ENCODE data around the gene FUZ. TPM values are rescaled to one million over a fixed set of nuclear protein-coding genes. Genes with fewer than 3 reads are reported as not detected.
A peak's percentile ranks its signal among the peaks of the same experiment; 100 is the strongest.

FUZ gene
- total and polyA plus RNA-seq, 10 donors, result 10.7 to 22.1 (median 16.8) TPM

DNA sequence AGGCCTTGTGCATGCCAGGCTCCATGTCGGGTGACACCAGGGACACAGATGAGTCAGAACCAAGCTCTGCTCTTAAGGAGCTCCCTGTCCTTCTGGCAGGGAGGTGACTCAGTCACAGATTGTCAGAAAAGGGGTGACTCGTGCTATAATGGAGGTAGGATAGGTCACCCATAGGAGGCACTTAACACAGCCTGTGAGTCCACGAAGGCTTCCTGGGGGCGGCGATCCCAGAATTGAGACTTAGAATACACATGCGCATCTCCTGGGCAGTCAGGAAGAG is 19.6 kb downstream of the FUZ start:
- Histone ChIP-seq H3K27ac (peak overlapping the region in 1 of 8 donors; percentile 21), H3K4me1 (peaks cover 0 to 35% (median 12%) of the 10 kb centered on the region in 6 donors), H3K36me3 (peaks cover 25 to 100% (median 91%) of the 10 kb centered on the region in 6 donors), H3K27me3 (replicated peaks in 1 of 7) (no peaks in the 10 kb centered on the region), H3K4me3 (no peak overlapping the region), H3K9me3 (no peaks in the 10 kb centered on the region)
- WGBS, 5 donors, result 88 to 96% (median 95%) methylated on average over 6 of the region's 6 CpGs
- peak in 1 of 3 donors; percentile 0 for TF ChIP-seq POLR2AphosphoS5 (IDR thresholded peaks at IDR 0.05)
- TF ChIP-seq, protein P1, sequence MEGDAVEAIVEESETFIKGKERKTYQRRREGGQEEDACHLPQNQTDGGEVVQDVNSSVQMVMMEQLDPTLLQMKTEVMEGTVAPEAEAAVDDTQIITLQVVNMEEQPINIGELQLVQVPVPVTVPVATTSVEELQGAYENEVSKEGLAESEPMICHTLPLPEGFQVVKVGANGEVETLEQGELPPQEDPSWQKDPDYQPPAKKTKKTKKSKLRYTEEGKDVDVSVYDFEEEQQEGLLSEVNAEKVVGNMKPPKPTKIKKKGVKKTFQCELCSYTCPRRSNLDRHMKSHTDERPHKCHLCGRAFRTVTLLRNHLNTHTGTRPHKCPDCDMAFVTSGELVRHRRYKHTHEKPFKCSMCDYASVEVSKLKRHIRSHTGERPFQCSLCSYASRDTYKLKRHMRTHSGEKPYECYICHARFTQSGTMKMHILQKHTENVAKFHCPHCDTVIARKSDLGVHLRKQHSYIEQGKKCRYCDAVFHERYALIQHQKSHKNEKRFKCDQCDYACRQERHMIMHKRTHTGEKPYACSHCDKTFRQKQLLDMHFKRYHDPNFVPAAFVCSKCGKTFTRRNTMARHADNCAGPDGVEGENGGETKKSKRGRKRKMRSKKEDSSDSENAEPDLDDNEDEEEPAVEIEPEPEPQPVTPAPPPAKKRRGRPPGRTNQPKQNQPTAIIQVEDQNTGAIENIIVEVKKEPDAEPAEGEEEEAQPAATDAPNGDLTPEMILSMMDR (IDR thresholded peaks at IDR 0.05 in 8 of 11, conservative IDR thresholded peaks at IDR 0.05 in 3 of 11), result no peak
- intact Hi-C loops (cut with DNase I; ENCODE audit: low total_unique reads), result no loop called here
- no peak for DNase-seq

DNA sequence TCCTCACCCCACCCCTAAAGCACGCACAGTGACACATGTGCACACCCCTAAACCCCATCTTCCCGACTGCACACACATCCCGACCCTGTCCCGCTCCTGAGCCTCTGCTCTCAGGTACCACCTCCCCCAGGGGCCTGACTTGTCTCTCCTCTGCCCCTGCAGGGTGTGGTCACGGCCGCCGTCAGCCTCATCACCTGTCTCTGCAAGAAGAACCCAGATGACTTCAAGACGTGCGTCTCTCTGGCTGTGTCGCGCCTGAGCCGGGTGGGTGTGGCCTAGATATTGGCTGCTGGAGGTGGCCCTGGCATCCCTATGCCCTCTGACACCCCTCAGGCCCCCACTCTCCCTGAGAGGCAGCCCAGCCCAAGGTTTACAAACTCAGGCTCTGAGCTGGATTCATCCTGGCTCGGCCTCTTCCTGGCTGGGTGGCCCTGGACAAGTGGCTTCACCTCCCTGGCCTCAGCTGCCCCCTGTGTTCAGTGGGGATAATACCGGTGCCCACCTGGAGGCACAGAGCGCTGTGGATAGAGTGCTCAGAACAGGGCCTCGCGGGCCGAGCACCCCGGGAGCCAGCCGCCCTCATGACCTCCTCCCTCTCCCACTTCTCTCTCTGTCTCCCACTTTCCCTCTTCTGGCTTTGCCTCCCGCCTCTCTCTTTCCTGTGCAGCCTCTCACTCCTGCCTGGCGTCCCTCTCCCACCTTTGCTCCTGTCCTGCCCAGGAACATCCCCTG is 20.1 kb downstream of the FUZ start:
- DNase-seq, result no peak
- Histone ChIP-seq H3K27ac (peak overlapping the region in 2 of 8 donors; percentile 65), H3K27me3 (replicated peaks in 1 of 7) (no peaks in the 10 kb centered on the region), H3K4me1 (peaks cover 0 to 40% (median 12%) of the 10 kb centered on the region in 6 donors), H3K9me3 (no peaks in the 10 kb centered on the region), H3K4me3 (no peak overlapping the region), H3K36me3 (peaks cover 25 to 100% (median 88%) of the 10 kb centered on the region in 6 donors)
- intact Hi-C loops (cut with DNase I; ENCODE audit: low total_unique reads), result no loop called here
- 92 to 97% (median 94%) methylated on average over 21 to 22 of the region's 22 CpGs for WGBS, 5 donors
- TF ChIP-seq, protein P1 (IDR thresholded peaks at IDR 0.05 in 8 of 11, conservative IDR thresholded peaks at IDR 0.05 in 3 of 11), result no peak
- TF ChIP-seq POLR2AphosphoS5 (IDR thresholded peaks at IDR 0.05), result peak in 1 of 3 donors; percentile 28

DNA sequence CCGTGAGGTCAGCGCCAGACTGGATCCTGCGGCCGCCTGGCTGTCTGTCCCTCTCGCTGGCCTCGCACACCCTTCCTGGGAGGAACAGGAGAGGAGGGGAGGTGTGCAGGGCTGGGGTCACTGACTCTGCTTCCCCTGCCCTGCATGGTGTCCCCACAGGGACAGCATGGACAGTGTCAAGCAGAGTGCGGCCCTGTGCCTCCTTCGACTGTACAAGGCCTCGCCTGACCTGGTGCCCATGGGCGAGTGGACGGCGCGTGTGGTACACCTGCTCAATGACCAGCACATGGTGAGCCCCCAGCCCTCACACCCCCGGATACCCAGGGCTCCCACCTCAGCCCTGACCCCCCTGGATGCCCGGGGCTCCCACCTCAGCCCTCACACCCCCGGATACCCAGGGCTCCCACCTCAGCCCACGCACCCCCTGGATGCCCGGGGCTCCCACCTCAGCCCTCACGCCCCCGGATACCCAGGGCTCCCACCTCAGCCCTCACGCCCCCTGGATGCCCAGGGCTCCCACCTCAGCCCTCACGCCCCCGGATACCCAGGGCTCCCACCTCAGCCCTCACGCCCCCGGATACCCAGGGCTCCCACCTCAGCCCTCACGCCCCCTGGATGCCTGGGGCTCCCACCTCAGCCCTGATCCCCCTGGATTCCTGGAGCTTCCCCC is 21.2 kb downstream of the FUZ start:
- H3K36me3 ChIP-seq, result peaks cover 22 to 100% (median 81%) of the 10 kb centered on the region in 6 donors
- WGBS, 5 donors, result 88 to 98% (median 95%) methylated on average over 10 to 26 of the region's 26 CpGs
- TF ChIP-seq POLR2AphosphoS5 (IDR thresholded peaks at IDR 0.05), result peak in 2 of 3 donors; percentile 9 to 34
- TF ChIP-seq POLR2A (IDR thresholded peaks at IDR 0.05), result no peak
- no peaks in the 10 kb centered on the region for H3K27me3 ChIP-seq (replicated peaks in 1 of 7)
- H3K27ac ChIP-seq, result peak overlapping the region in 5 of 8 donors; percentile 59 to 71 (median 65)
- peaks cover 0 to 51% (median 13%) of the 10 kb centered on the region in 6 donors for H3K4me1 ChIP-seq
- intact Hi-C loops (cut with DNase I; ENCODE audit: low total_unique reads), result no loop called here
- H3K4me3 ChIP-seq, result no peak overlapping the region
- H3K9me3 ChIP-seq, result no peaks in the 10 kb centered on the region
- no peak for DNase-seq

DNA sequence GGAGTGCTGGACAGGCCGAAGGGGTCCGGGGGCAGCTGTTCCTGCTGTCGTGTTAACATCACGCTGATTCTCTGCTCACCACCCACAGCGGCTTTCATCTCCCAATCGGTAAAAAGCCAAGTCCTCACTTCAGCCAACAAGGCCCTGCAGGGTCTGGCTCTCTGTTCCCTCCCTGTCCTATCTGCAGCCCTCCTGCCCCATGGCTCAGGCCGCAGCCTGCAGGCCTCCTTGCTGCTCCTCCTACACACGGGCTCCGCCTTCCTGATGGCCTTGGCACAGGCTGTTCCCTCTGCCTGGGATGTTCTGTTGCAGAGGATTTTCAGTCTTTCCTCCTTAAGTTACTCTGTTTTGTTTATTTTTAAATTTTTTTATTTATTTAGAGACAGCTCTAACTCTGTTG is 22.2 kb downstream of the FUZ start:
- H3K36me3 ChIP-seq, result peaks cover 15 to 100% (median 75%) of the 10 kb centered on the region in 6 donors
- H3K27me3 ChIP-seq (replicated peaks in 1 of 7), result no peaks in the 10 kb centered on the region
- peak overlapping the region in 5 of 8 donors; percentile 59 to 74 (median 65) for H3K27ac ChIP-seq
- no peak overlapping the region for H3K4me3 ChIP-seq
- H3K4me1 ChIP-seq, result peaks cover 0 to 61% (median 18%) of the 10 kb centered on the region in 6 donors
- TF ChIP-seq POLR2AphosphoS5 (IDR thresholded peaks at IDR 0.05), result peak; percentile 62 to 80 (median 79)
- no peak for TF ChIP-seq POLR2A (IDR thresholded peaks at IDR 0.05)
- TF ChIP-seq, protein P1 (IDR thresholded peaks at IDR 0.05 in 8 of 11, conservative IDR thresholded peaks at IDR 0.05 in 3 of 11), result no peak
- 64 to 72% (median 70%) methylated on average over 9 of the region's 9 CpGs for WGBS, 5 donors
- intact Hi-C loops (cut with DNase I; ENCODE audit: low total_unique reads), result no loop called here
- DNase-seq, result no peak
- no peaks in the 10 kb centered on the region for H3K9me3 ChIP-seq
